NOMO-1 treated with DMSO at 0.1 percent for 48 hours (cell line): Measurements from ENCODE around the gene FBF1.

ENCODE experiments used
- DNase-seq: peaks from one replicate; lab custom pipeline; 2025; ENCODE audit not compliant: unreplicated experiment; lab: John Stamatoyannopoulos, UW

FBF1 gene

DNA sequence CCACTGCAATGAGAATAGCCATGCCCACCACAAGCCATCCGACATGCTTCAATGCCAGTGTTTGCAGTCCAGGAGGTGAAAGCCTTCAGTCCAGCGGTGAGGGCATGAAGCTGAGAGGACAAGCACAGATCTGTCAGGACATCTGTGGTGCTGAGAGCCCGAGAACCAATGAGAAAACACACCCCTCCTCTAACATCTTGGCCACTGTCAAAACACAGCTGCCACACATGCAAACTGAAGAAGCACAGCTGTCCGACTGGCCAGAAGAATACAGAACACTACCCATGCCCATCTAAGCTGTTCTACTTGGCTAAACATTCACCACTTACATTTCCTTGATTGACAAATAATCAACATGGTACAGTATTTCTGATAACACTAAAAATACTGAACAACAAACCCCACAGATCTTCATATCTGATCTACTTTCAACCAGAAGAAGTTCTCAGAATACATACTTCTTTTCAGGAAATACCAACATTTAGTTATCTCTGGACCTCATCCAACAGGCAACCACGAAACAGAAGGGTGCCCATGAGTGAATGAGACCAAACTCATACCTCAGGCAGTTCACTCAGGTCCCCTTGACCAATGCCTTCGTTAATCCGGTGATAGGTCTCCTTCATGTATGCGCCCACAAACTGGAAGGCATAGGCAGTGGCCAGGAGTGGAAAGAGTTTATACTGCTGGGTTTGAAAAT lies 10.2 kb upstream of the FBF1 start:
- no peak for DNase-seq

- no peak for DNase-seq
Measured at GRCh38 chr17:75950421-75950820, 9.6 kb upstream of the FBF1 start.

GRCh38 chr17:75945211-75945610 lies 4.4 kb upstream of the FBF1 start:
- no peak for DNase-seq

GRCh38 chr17:75943491-75943890 lies 2.6 kb upstream of the FBF1 start:
- no peak for DNase-seq

DNA sequence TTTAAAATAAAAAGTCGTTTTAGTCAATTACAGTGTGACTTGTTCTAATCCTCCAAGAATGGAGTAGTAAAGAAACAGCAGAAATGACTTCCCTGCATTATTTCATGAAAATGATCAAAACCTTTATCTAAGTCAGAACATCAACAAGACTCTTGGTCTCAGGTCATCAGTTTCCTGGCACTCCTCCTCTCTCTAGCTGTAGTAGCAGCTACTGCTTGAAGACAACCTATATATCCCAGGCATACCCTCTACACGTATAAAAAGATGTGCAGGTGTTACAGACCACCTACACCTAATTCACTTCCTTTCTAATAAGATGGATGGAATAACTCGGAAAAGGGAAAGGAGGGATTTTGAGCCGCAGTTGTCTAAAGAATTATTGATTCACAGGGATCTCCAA lies 1.6 kb upstream of the FBF1 start:
- no peak for DNase-seq

DNA sequence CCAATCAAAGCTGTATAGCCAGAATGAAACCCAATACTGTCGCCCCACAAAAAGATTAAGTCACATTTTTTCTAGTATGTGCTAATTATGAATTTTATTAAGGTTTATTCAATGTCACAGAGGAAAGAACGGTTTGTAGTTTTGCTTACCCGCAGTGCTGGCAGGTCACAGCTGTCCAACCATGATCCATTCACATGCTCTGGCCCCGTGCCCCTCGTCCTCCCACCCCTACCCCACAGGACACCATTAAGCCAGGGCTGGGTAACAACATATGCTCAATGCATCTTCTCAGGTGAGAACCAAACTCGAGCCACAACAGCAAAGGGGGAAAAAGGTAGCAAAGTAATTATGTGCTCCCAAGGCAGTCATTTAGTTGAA lies 589 bp upstream of the FBF1 start:
- DNase-seq, result no peak

DNA sequence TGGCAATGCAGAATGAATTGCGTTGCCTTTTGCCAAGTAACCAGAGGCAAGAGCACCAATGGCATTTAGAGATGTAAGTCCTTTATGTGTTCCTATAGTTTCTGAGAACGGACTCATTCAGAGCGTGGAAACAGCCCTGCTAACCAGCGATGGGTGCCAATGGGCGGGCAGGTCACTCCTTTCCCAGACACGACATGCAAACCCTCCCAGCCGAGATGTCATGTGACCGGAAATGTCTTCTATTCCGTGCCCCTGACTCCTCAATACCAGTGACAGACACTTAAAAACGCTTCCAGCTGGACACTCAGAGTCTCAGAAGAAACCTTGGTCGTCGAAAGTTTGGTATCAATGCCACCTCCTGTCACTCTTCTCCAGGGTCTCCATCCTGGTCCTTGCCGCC lies 3.2 kb downstream of the FBF1 start:
- DNase-seq, result no peak

GRCh38 chr17:75933808-75934207 lies 7.0 kb downstream of the FBF1 start:
- no peak for DNase-seq

DNA sequence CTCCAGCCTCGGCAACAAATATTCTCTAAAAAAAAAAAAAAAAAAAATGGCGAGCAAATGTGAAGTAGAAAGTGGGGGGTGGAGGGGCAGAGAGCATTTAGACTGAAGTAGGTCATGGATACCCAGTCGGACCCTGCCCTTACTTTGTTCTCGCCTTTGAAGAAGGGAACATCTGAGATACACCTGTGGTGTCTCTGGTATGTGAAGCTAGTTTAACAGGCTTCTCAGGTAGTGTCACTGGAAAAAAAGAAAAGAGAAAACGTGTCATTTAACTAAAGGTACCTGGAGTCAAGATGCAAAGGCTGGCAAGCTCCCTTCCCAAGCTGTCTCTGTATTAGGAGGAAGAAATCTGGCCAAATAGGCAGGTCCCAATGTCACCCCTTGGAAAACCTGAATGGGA lies 8.0 kb downstream of the FBF1 start:
- no peak for DNase-seq

DNA sequence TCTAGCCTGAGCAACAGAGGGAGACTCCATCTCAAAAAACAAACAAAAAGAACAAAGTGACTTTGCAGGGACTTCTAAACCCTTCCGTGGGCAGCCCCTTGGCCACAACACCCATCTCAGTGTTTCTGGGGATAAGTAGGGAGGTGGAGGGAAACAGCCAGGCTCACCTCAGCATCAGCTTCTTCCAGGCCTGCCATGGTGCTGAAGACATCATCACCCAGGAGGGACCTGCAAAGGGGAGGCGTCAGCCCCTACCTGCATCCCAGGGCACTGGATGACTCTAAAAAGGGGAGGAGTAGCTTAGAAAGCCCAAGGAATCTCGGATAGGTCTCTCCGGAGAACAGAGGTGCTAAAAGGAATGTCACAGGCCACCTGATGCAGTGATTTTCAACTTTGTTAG lies 9.8 kb downstream of the FBF1 start:
- no peak for DNase-seq

DNA sequence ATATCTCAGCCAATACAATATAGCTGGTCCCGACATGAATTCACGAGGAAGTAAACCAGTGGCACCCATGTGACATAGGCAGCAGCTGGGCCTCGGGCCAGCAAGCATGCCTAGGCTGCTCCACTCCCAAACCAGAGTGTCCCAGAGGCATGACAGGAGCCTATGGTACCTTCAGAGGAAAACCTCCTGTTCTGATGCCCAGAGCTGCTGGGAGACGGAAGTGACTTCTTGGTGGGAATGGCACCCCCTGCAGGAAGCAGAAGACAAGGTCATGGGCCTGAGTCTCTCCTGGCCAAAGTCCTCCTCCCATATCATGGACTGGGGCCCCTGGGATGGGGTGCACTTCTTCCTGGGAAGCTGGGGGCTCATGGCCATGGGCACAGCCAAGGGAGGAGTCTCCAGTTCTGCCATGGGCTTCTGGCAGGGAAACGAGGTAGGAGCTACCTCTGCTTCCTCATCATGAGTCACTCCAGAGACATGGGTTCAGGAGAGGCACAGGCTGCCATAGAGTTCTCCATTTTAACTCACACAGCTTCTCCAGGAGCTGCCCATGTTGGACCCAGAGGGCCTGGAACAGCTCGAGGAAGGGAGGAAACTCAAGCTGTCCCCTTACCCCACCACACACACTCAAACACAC lies 13.4 kb downstream of the FBF1 start:
- DNase-seq, result no peak

GRCh38 chr17:75926456-75926855 lies 14.4 kb downstream of the FBF1 start:
- no peak for DNase-seq

GRCh38 chr17:75925912-75926311 lies 14.9 kb downstream of the FBF1 start:
- DNase-seq, result no peak

DNA sequence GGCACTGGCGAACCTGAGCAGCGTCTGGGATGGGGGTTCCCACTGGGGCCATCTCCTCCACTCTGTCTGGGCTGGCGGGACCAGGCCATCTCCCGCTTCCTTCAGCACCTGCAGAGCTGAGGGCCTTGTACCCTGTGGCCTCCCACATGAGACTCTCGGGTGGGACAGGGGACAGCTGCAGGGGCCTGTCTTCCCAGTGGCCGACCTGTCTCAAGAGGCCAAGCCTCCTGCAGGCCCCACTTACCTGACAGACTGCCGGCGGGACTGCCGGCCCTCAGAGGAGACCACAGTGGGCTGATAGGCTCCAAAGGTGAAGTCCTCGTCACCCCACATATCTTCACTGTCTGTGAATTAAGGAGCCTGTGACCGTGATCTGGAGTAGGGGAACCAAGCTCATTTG lies 15.7 kb downstream of the FBF1 start:
- no peak for DNase-seq

DNA sequence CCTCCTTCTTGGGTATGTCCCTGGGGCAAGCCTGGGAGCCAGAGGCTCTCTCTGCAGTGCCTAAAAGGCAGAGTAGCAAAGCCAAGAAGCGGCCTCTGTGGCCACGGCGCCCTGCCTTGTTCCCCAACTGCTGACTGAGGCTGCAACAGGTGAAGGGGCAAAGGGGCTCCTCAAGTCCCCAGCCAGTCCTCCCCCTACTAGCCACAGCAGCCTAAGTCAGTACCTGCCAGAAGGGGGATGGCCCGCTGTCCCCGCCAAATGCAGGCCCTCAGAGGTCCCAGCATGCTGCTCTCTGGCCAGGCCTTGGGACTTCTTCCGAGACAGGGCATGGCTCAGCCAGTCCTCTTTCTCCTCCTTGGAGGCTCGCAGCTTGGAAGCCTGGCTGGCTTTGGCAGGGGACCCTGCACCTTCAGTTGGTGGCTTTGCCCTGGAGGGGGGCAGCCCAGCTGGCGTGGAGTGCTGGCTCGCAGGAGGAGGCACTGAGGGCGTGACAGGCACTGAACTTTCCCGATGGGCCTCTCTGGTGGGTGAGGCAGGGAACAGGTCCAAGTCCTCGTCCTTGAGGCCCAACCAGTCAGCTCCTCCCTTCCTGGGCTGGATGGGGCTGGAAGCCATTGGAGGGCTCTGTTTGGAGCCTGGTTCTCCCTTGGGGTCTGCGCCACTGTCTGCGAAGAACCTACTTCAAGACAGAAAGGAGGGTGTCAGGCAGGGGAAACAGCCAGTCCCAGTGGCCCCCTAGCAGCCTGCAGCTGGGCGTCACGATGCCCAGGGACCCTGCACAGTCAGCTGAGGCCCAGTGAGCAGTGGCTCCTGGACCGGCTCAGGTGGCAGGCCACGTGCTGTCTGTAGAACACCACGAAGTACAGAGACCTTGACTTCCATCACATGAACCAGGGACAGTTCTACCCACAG lies 17.6 kb downstream of the FBF1 start:
- DNase-seq, result no peak

DNA sequence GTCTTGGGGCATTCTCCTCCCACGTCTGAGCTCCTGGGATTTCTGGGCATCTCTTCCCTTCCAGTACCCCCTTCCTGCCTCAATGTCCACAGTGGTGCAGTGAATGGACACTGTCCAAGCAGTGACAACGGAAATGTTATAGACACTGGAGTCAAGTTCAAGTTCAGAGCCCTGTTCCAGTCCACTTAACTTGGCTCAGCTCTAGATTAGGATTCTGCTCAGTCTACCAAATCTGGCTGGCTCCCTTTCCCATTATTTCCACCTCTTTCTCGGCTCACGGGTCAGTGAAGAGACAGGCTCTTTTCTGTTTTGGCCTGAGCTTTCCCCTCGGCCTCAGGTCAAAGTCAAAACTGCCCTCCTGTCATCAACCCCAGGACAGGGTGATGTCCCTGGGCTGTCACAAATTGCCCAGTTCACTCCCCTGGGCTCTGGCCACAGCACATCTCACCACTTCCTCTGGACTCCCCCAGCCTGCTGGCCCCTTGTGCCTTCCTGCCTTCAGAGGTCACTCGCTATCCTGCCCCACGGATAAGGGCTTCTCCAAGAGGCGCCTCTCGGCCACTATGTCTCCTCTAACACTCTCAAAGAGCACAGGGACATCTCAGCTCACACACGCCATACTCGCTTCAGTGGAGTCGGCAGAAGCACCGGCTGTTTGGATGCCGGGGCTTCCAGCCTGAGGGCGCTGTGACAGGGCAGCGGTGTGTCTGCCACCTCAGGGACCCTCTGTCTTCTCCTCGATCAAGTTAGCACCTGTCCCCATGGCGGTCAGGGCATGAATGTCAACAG lies 18.5 kb downstream of the FBF1 start:
- DNase-seq, result no peak

- DNase-seq, result no peak
Measured at GRCh38 chr17:75921596-75921995, 19.2 kb downstream of the FBF1 start.

- DNase-seq, result no peak
Measured at GRCh38 chr17:75920045-75920560, 20.7 kb downstream of the FBF1 start.

- no peak for DNase-seq
Measured at GRCh38 chr17:75919611-75920010, 21.2 kb downstream of the FBF1 start.

DNA sequence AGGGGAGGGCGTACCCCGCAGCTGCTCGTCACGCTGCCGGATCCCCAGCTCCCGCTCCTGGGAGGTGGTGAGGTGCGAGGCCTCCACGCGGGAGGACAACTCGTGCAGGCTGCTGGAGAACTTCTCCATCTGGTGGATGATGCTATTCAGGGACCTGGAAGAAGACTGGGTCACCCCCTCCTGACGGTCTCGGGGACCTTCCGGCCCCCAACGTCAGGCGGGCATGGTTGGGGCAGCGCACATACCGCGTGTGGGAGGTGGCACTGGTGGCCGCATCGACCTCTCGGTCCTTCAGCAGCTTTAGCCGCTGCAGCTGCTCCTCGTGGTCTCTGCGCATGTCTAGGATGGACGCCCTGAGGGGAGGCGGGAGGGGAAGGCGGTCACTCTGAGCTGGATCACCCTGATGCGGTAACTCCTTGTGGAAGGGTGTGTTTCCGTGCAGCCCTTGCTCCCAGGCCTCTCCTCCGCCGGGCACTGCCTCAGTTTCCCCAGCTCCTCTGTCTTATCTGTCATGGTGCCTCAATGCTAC lies 22.9 kb downstream of the FBF1 start:
- DNase-seq, result no peak
